NCI-H2196 treated with DMSO at 0.1 percent for 48 hours (cell line): ENCODE data around the gene PALLD.

Source experiments
- DNase-seq: peaks from one replicate; lab custom pipeline; 2025; ENCODE audit not compliant: unreplicated experiment; lab: John Stamatoyannopoulos, UW

PALLD gene

GRCh38 chr4:168642591-168642990 lies 145.7 kb downstream of the PALLD start:
- no peak for DNase-seq

- DNase-seq, result no peak
Observed at GRCh38 chr4:168643111-168643795, 146.4 kb downstream of the PALLD start.

DNA sequence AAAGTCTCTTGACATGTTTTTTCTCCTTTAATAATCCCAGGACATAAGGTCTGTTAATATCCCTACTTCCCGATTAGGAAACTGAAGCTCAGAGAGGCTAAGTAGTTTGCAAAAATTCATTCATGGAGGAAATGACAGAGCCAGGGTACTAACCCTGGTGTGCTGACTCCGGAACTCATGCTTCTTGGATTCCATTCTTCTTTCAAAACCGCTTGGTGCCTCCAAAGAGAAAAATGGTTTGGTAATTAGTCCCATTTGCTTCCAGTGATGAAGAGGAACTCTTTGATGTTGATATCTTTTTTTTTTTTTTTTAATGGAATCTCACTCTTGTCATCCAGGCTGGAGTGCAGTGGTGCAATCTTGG lies 146.9 kb downstream of the PALLD start:
- no peak for DNase-seq

- DNase-seq, result no peak
Observed at GRCh38 chr4:168646001-168646768, 149.3 kb downstream of the PALLD start.

DNA sequence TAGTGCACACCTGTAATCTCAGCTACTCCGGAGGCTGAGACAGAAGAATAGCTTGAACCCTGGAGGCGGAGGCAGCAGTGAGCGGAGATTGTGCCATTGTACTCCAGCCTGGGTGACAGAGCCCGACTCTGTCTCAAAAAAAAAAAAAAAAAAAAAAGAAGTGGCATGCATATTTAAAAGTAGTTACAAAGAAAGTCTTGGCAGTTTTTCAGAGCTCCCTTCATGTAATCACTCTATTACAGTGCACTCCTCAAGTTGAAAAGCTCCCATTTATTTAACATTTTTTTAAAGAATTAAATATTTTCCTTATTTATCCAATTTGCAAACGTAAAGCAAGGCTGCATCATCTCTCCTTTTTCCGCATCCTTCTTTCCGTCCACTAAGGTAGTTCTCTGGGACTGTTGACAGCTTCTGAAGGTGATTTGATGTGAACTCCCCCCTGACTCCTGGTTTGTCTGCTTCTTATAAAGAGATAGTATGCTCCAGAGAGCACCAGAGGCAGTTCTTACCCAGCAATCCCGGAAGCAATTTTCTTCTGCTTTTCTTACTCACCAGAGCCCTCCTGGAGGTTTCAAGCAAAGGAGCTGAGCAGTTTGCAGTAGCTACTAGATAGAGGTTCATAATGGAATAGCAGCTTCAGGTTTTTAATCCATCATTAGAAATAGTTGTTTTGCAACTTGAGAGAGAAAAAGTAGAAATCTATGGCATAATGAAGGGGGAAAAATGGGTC lies 151.0 kb downstream of the PALLD start:
- no peak for DNase-seq

- no peak for DNase-seq
Observed at GRCh38 chr4:168648494-168648893, 151.6 kb downstream of the PALLD start.

GRCh38 chr4:168648929-168649328 lies 152.1 kb downstream of the PALLD start:
- no peak for DNase-seq

DNA sequence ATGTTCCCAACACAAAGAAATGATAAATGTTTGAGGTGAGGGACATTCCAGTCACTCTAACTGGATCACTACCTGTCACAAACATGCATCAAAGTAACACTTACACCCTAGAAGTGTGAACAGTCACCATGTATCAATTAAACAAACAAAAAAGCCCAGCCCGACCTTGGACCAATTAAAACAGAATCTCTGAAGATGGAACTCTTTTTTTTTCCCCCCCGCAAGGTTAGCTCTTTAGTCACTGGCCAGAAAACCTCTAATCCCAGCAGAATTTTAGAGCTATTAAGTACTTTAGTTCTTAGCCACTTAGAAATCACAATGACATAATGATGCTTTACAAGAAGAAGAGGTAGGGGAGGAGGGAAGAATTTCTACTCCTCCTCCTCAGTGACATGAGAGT lies 154.5 kb downstream of the PALLD start:
- no peak for DNase-seq

- no peak for DNase-seq
Observed at GRCh38 chr4:168651864-168652263, 155.0 kb downstream of the PALLD start.

GRCh38 chr4:168652755-168653154 lies 155.9 kb downstream of the PALLD start:
- no peak for DNase-seq

DNA sequence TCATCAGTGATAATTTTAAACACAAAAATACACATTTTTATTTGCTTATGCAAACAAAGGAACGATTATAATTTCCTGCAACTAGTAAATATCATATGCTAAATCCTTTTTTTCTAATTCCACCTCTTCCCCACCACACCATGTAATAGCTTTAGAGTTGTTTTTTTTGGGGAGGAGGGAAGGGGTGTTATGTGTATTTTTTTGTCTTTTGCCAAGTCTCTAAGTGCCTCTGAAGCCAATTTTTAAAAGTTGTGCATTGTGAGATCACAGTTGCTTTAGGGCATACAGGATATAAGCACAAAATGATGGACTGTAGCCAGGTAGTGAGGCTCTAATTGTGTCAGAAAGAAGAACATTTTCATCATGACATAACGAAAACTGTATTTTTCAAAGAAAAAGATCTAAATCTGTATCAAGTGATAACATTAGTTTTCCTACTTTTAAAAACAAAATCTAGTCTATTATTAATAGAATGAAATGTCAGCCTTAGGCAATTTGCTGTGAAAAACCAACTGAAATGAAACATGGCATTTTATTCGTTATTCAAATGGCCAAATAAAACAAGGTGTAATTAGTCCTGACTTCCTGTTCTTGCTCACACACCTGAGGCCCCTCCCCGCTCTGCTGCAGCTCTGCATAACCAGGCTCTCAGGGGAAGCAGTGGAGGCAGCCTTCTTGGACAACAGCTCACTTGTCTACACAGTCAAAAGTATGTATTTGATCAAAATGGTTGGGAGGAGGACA lies 157.4 kb downstream of the PALLD start:
- DNase-seq, result peak; percentile 14

GRCh38 chr4:168654848-168655174 lies 158.0 kb downstream of the PALLD start:
- no peak for DNase-seq

- no peak for DNase-seq
Observed at GRCh38 chr4:168655182-168655581, 158.3 kb downstream of the PALLD start.

- no peak for DNase-seq
Observed at GRCh38 chr4:168656055-168656660, 159.3 kb downstream of the PALLD start.

GRCh38 chr4:168656946-168657473 lies 160.2 kb downstream of the PALLD start:
- no peak for DNase-seq

DNA sequence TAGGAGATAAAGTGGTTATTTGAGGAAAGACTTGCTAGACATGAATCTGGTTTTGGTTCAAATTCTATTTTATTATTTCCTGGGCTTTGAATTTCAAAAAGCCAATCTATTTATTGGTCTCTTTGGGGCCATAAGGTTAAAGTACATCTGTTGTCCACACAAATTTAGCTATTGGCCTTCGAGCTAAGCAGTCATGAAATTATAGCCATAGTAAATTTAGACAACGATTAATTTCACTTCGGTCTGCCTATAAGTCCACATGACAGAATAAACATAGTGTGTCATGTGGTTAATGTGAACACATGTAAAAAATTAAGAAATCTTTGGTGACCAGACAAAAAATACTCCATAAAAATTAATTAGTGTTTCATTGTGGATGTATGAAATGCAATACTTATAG lies 161.9 kb downstream of the PALLD start:
- DNase-seq, result no peak

DNA sequence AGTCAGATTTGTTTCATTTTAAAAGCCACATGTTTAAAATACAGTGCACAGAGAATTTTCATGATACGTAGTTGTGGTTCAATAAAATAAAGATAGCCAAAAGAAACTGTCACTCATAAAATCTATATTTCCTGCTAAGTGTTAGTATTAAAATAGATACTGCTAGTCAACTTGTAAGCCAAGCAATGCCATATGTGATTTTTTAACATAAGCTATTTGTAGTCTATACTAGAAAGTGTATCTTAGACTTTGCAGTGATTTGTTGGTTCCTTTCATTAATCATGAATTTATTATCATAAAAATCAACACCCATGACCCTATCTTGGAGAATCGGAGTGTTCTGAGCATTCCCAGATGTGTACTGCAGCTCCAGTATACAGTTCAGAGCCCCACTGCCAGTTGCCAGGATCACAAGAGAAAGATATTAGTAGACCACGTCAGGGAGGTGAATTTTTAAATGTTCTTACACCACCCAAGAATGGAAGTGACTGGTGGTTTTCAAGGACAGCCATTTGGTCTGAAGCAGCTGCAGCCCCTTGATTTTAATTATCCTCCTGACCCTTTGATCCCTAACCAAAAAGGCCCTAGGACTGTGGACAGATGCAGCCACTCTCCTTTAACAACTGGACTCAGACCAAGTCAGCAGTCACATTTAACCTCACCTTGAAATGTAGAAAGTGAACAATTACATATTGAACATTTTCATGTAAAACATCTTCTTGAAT lies 163.1 kb downstream of the PALLD start:
- no peak for DNase-seq

DNA sequence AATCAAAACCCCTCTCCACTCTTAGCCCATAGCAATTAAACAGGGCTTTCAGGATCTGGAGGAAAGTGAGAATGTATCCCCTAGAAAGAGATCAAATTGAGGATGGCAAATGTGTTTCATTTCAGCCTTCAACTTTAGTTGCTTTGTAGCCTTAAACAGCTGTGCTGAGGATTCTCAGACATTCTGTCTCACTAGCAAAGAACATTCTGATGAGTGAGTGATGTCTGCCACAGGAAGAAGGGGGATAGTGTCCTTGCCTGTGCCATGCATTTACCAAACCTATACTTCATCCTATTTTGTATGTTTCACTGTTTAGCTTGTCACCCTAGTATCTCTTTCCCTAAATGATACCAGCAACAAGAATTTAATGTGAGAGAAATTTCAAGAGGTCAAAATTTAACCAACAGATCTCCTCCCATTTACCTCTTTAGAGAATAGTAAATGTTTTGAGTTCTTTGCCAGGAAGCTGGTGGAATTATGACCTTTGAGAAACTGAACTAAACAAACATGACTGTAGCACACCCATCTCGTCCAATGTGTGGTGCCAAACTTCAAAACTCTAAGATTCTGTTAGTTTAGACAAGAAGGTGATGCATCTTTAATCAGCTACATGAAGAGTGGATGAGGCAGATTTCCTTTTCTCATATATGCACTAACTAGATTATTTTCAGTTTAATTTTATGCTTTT lies 165.6 kb downstream of the PALLD start:
- DNase-seq, result no peak

DNA sequence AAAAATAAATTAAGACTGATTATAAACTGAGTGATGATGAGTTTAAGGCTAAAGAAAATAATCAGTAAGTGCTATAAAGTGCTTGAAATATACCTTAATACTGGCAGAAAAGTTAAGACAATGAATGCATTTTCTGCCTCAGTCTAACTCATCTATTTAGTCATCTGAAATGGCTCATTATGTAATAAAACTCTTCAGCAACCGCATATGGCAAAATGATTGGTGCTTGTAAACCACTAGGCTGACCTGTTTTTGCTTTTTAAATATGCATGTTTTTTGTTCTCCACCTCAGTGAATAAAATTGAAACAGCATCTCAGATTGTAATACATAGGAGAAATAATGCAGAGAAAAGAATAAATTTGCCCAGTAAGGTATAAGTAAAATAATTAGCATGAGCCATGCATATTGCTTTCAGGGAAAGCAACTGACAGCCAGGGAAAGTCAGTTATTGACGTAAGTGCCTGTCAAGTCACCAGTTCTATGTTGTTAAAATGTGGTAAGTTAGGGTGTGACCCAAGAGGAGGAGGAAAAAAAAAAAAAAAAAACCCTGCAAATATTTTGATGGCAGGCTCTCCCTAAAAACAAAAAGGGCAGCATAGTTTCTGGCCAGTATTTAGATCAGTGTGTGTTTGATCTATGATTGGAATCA lies 167.5 kb downstream of the PALLD start:
- no peak for DNase-seq
